IMR-90 (cell line): ENCODE measurements around the gene TVP23A. TPM values are rescaled to one million over a fixed set of nuclear protein-coding genes. Genes with fewer than 3 reads are reported as not detected.

Experiments used
- ATAC-seq: fragments of 200-7000 bp; cut with Tn5 transposase; 2 replicates; pipeline ENCODE4 v1.9.1; 2020; ENCODE audit warnings: low read depth, mild to moderate bottlenecking, moderate library complexity
- BruUV-seq: library from RNA; stranded (reverse); fragments of 400-500 nt; replicated peaks from 2 replicates; lab custom pipeline; 2021; lab: Mats Ljungman, UMichigan
- CTCF ChIA-PET: fragments of 300-600 bp; formaldehyde crosslinking; extraction: SDS; loops from one replicate; lab custom pipeline; 2021; ENCODE audit warnings: antibody characterized with exemption; lab: Yijun Ruan, JAX
- POLR2A ChIA-PET: fragments of 300-600 bp; sonication (Branson Sonifier 250); formaldehyde crosslinking; loops from one replicate; lab custom pipeline; 2022; ENCODE audit warnings: antibody characterized with exemption; ENCODE audit not compliant: unreplicated experiment; lab: Charles Lee
- DNase-seq: peaks from one replicate; pipeline ENCODE4 v3.0.0; 2013
- H2AFZ ChIP-seq: replicated peaks from 2 replicates; pipeline ENCODE3; 2013; ENCODE audit warnings: low read length, mild to moderate bottlenecking; ENCODE audit not compliant: poor library complexity
- H2AK5ac ChIP-seq: 2 replicates; pipeline ENCODE4 v1.6.1; 2013; ENCODE audit warnings: low read depth, low read length, inconsistent platforms
- H2AK9ac ChIP-seq: replicated peaks from 2 replicates; pipeline ENCODE3; 2013; ENCODE audit warnings: mild to moderate bottlenecking, low read depth, low read length, moderate library complexity; ENCODE audit not compliant: poor library complexity
- H2BK120ac ChIP-seq: 2 replicates; pipeline ENCODE4 v1.6.1; 2013; ENCODE audit warnings: low read depth, low read length, inconsistent platforms
- H2BK15ac ChIP-seq: 3 replicates; pipeline ENCODE4 v1.6.1; 2013; ENCODE audit warnings: low read depth, low read length, inconsistent platforms
- H2BK20ac ChIP-seq: 2 replicates; pipeline ENCODE4 v1.6.1; 2013; ENCODE audit warnings: low read depth, mild to moderate bottlenecking, inconsistent platforms, low read length, moderate library complexity
- H2BK5ac ChIP-seq: 2 replicates; pipeline ENCODE4 v1.6.1; 2013; ENCODE audit warnings: mild to moderate bottlenecking, low read depth, low read length, inconsistent platforms; ENCODE audit not compliant: poor library complexity, severe bottlenecking
- H3K14ac ChIP-seq: replicated peaks from 2 replicates; pipeline ENCODE4 v1.6.1; 2013; ENCODE audit warnings: low read depth, low read length, inconsistent platforms
- H3K18ac ChIP-seq: 2 replicates; pipeline ENCODE4 v1.6.1; 2013; ENCODE audit warnings: low read depth, low read length, control low read depth
- H3K23ac ChIP-seq: 2 replicates; pipeline ENCODE4 v1.6.1; 2013; ENCODE audit warnings: low read depth, low read length, inconsistent platforms
- H3K27ac ChIP-seq: 2 replicates; pipeline ENCODE4 v1.5.1; 2013; ENCODE audit warnings: mild to moderate bottlenecking, control low read depth, low read length; ENCODE audit not compliant: insufficient read depth
- H3K27me3 ChIP-seq: 2 replicates; pipeline ENCODE4 v1.6.1; 2013; ENCODE audit warnings: low read length; ENCODE audit not compliant: control insufficient read depth, insufficient read depth
- H3K36me3 ChIP-seq: 2 replicates; pipeline ENCODE4 v1.6.1; 2013; ENCODE audit warnings: low read length, mixed read lengths; ENCODE audit not compliant: control insufficient read depth, insufficient read depth
- H3K4ac ChIP-seq: 2 replicates; pipeline ENCODE4 v1.6.1; 2013; ENCODE audit warnings: low read depth, low read length, inconsistent platforms
- H3K4me1 ChIP-seq: 2 replicates; pipeline ENCODE4 v1.6.1; 2013; ENCODE audit warnings: low read length, mixed read lengths; ENCODE audit not compliant: control insufficient read depth, insufficient read depth
- H3K4me2 ChIP-seq: 2 replicates; pipeline ENCODE4 v1.6.1; 2013; ENCODE audit warnings: low read depth, mild to moderate bottlenecking, control low read depth, low read length, moderate library complexity
- H3K4me3 ChIP-seq: 2 replicates; pipeline ENCODE4 v1.5.1; 2013; ENCODE audit warnings: low read depth, mild to moderate bottlenecking, control low read depth, low read length, moderate library complexity; ENCODE audit not compliant: insufficient read depth
- H3K56ac ChIP-seq: 2 replicates; pipeline ENCODE4 v1.6.1; 2013; ENCODE audit warnings: low read length, inconsistent platforms; ENCODE audit not compliant: insufficient read depth; ENCODE audit errors: extremely low read depth
- H3K79me1 ChIP-seq, 2 experiments: 2 replicates each; pipeline ENCODE4 v1.6.1; 2013; ENCODE audit warnings: low read length in 2 of 2, inconsistent platforms in 1 of 2, low read depth in 1 of 2
- H3K9ac ChIP-seq: 2 replicates; pipeline ENCODE4 v1.6.1; 2013; ENCODE audit warnings: low read depth, low read length, control low read depth
- H3K9me1 ChIP-seq: 2 replicates; pipeline ENCODE4 v1.6.1; 2013; ENCODE audit warnings: low read length, inconsistent platforms; ENCODE audit not compliant: insufficient read depth
- H3K9me3 ChIP-seq: 2 replicates; pipeline ENCODE4 v1.6.1; 2013; ENCODE audit warnings: low read length; ENCODE audit not compliant: control insufficient read depth, insufficient read depth
- H4K20me1 ChIP-seq: 2 replicates; pipeline ENCODE4 v1.6.1; 2013; ENCODE audit warnings: low read length, inconsistent platforms; ENCODE audit not compliant: insufficient read depth
- H4K5ac ChIP-seq: 2 replicates; pipeline ENCODE4 v1.6.1; 2013; ENCODE audit warnings: mild to moderate bottlenecking, low read depth, low read length, control low read depth
- H4K8ac ChIP-seq, 2 experiments: 2 replicates each; pipeline ENCODE4 v1.6.1; 2013; ENCODE audit warnings: low read depth in 2 of 2, low read length in 2 of 2, control low read depth in 1 of 2, inconsistent platforms in 1 of 2
- H4K91ac ChIP-seq: 2 replicates; pipeline ENCODE4 v1.6.1; 2013; ENCODE audit warnings: low read depth, low read length, inconsistent platforms; ENCODE audit not compliant: insufficient read depth
- BHLHE40 ChIP-seq: fragments of 150-350 bp; IDR thresholded peaks from 2 replicates; pipeline ENCODE4 v1.6.1; 2016; ENCODE audit warnings: mild to moderate bottlenecking, low read depth, low read length
- CEBPB ChIP-seq: IDR thresholded peaks from 2 replicates; pipeline ENCODE4 v1.6.1; 2012; ENCODE audit warnings: low read depth, low read length, improper control_type of control experiment
- CHD1 ChIP-seq: IDR thresholded peaks from 2 replicates; pipeline ENCODE4 v1.6.1; 2012; ENCODE audit warnings: low read depth, low read length, improper control_type of control experiment
- CTCF ChIP-seq: conservative IDR thresholded peaks from 2 replicates; pipeline ENCODE4 v1.5.1; 2012; ENCODE audit warnings: mild to moderate bottlenecking, low read depth, low read length, improper control_type of control experiment
- ELK1 ChIP-seq: fragments of 150-350 bp; IDR thresholded peaks from 2 replicates; pipeline ENCODE4 v1.6.1; 2016; ENCODE audit warnings: low read depth, mild to moderate bottlenecking, low read length, moderate library complexity, borderline replicate concordance
- FOS ChIP-seq: fragments of 150-350 bp; IDR thresholded peaks from 2 replicates; pipeline ENCODE4 v1.6.1; 2016; ENCODE audit warnings: low read depth, low read length
- MAFK ChIP-seq: IDR thresholded peaks from 2 replicates; pipeline ENCODE4 v1.6.1; 2012; ENCODE audit warnings: low read depth, low read length, improper control_type of control experiment
- MAZ ChIP-seq: IDR thresholded peaks from 2 replicates; pipeline ENCODE4 v1.6.1; 2012; ENCODE audit warnings: low read depth, mild to moderate bottlenecking, low read length, improper control_type of control experiment, moderate library complexity, borderline replicate concordance
- NFE2L2 ChIP-seq: fragments of 150-350 bp; IDR thresholded peaks from 2 replicates; pipeline ENCODE4 v1.6.1; 2016; ENCODE audit warnings: low read depth, mild to moderate bottlenecking, low read length
- POLR2A ChIP-seq: IDR thresholded peaks from 2 replicates; pipeline ENCODE4 v1.6.1; 2012; ENCODE audit warnings: mild to moderate bottlenecking, low read depth, low read length
- RAD21 ChIP-seq: IDR thresholded peaks from 2 replicates; pipeline ENCODE4 v1.6.1; 2012; ENCODE audit warnings: low read length, improper control_type of control experiment
- RCOR1 ChIP-seq: IDR thresholded peaks from 2 replicates; pipeline ENCODE4 v1.6.1; 2012; ENCODE audit warnings: mild to moderate bottlenecking, low read length, improper control_type of control experiment; ENCODE audit not compliant: insufficient replicate concordance
- RFX5 ChIP-seq: IDR thresholded peaks from 2 replicates; pipeline ENCODE4 v1.8.0; 2012; ENCODE audit warnings: low read depth, mild to moderate bottlenecking, low read length, moderate library complexity
- SMC3 ChIP-seq: fragments of 150-350 bp; IDR thresholded peaks from 2 replicates; pipeline ENCODE4 v1.6.1; 2016; ENCODE audit warnings: low read depth, mild to moderate bottlenecking, antibody characterized with exemption, low read length, moderate library complexity
- USF2 ChIP-seq: fragments of 150-350 bp; IDR thresholded peaks from 2 replicates; pipeline ENCODE4 v1.6.1; 2017; ENCODE audit warnings: mild to moderate bottlenecking, antibody characterized with exemption, low read length, low read depth
- WGBS, 2 experiments: methylation state at CpG; one replicate each; pipeline versions ENCODE4 v1.1.5 to v1.1.7; 2013; ENCODE audit warnings: missing lambda C conversion rate in 2 of 2; ENCODE audit not compliant: insufficient read length in 1 of 2; ENCODE audit errors: extremely low coverage in 2 of 2; 5-methylcytosine and 5-hydroxymethylcytosine counted together
- dilution Hi-C: fragments of 300-500 bp; cut with HindIII; formaldehyde crosslinking; loops from one replicate; pipeline ENCODE4 v1.14.3; 2018; ENCODE audit warnings: low sequenced_read_pairs; ENCODE audit not compliant: unreplicated experiment
- in situ Hi-C: fragments of 300-500 bp; cut with MboI; formaldehyde crosslinking; loops from 3 replicates; pipeline ENCODE4 v1.14.3; 2019; ENCODE audit warnings: low sequenced_read_pairs, inconsistent platforms, mixed read lengths
- intact Hi-C: fragments of 100-400 bp; cut with micrococcal nuclease; formaldehyde crosslinking; loops from 2 replicates; pipeline ENCODE4 v1.10.0; 2022
- polyA plus RNA-seq, 3 experiments: library from polyadenylated mRNA; depleted of rRNA; stranded (reverse); fragments of >200 nt; gene quantifications; 2 replicates each; pipeline ENCODE4 v1.2.3, GENCODE V29; 2012; ENCODE audit warnings: low replicate concordance in 1 of 3
- total RNA-seq: library from RNA; depleted of rRNA; stranded (reverse); fragments of >200 nt; gene quantifications from 2 replicates; pipeline ENCODE4 v1.2.3, GENCODE V29; 2012

The TVP23A gene
- total and polyA plus RNA-seq, 2 of the 4 experiments (the other 2 are of a cell fraction): not detected

- CTCF ChIA-PET: no interaction called here
- no peak overlapping the region for H3K9ac ChIP-seq
- peaks cover 49% of the 10 kb centered on the region for H3K36me3 ChIP-seq
- H3K4me2 ChIP-seq: no peak overlapping the region
- no peak overlapping the region for H3K18ac ChIP-seq
- H3K4ac ChIP-seq: no peak overlapping the region
- POLR2A ChIA-PET: interaction anchor here (0.6 kb wide), 1 partner anchor 492 kb away, joined by 6 read pairs; no protein-coding TSS in a partner anchor
- no peaks in the 10 kb centered on the region for H3K4me1 ChIP-seq
- WGBS, 2 experiments: no CpG with 5 or more reads among the region's 3 CpGs
- intact Hi-C loops (no loop called here), dilution Hi-C loops (no loop called here), in situ Hi-C loops (no loop called here)
- H4K5ac ChIP-seq: no peak overlapping the region
- ATAC-seq: no peak
- no peak overlapping the region for H2BK20ac ChIP-seq
- H3K4me3 ChIP-seq: no peak overlapping the region
- no peaks in the 10 kb centered on the region for H4K20me1 ChIP-seq
- no peaks in the 10 kb centered on the region for H3K79me1 ChIP-seq
- H2BK120ac ChIP-seq: no peak overlapping the region
- H3K9me3 ChIP-seq: no peaks in the 10 kb centered on the region
- no peak overlapping the region for H3K23ac ChIP-seq
- BruUV-seq: no TSS peak
- no peak overlapping the region for H4K91ac ChIP-seq
- H3K14ac ChIP-seq: no peak overlapping the region
- H3K9me1 ChIP-seq: no peaks in the 10 kb centered on the region
- H2AFZ ChIP-seq: no peak overlapping the region
- H2BK15ac ChIP-seq: no peak overlapping the region
- DNase-seq: no peak
- H3K27me3 ChIP-seq: no peaks in the 10 kb centered on the region
- H3K56ac ChIP-seq: no peak overlapping the region
- no peak overlapping the region for H2AK5ac ChIP-seq
- no peak overlapping the region for H2BK5ac ChIP-seq
- no peak overlapping the region for H2AK9ac ChIP-seq
- H4K8ac ChIP-seq: no peak overlapping the region
- TF ChIP-seq BHLHE40 (no peak), SMC3 (no peak), RAD21 (no peak), USF2 (no peak), MAFK (no peak), FOS (no peak), RFX5 (no peak), NFE2L2 (no peak), CEBPB (no peak), MAZ (no peak), POLR2A (no peak), CHD1 (no peak), CTCF (no peak), ELK1 (no peak), RCOR1 (no peak)
- H3K27ac ChIP-seq: no peak overlapping the region
These were observed 57.7 kb downstream of the TVP23A start for GRCh38 chr16:10760858-10761257.
